Thyroid gland (tissue), 4 donors: Measurements from ENCODE around the gene ODAD3.

Experiments
- CTCF ChIP-seq, 6 experiments: fragments of 200-600 bp in 3 of 6; fragments of 450-650 bp in 3 of 6; sonication (generic) in 3 of 6; IDR thresholded peaks; one replicate each; pipeline ENCODE4 v1.5.1; 2016 to 2019; ENCODE audit warnings: antibody characterized with exemption in 6 of 6, mild to moderate bottlenecking in 2 of 6, inconsistent platforms in 1 of 6, moderate library complexity in 1 of 6
- POLR2A ChIP-seq, 2 donors: fragments of 450-650 bp; IDR thresholded peaks; one replicate each; pipeline ENCODE4 v1.6.1; 2017; ENCODE audit warnings: antibody characterized with exemption in 2 of 2, mild to moderate bottlenecking in 2 of 2, moderate library complexity in 1 of 2

GRCh38 chr19:11483366-11484111 is 48.6 kb upstream of the ODAD3 start:
- TF ChIP-seq CTCF (IDR thresholded peaks at IDR 0.05) (no peak), POLR2A (IDR thresholded peaks at IDR 0.05) (no peak)
